K562 (cell line): ENCODE measurements around the gene ST7. TPM values are rescaled to one million over a fixed set of nuclear protein-coding genes. Genes with fewer than 3 reads are reported as not detected.
A peak's percentile ranks its signal among the peaks of the same experiment; 100 is the strongest.

Experiments used
- ATAC-seq: fragments of 200-7000 bp; cut with Tn5 transposase; 3 replicates; pipeline ENCODE4 v1.9.1; 2020; ENCODE audit warnings: moderate library complexity
- BruUV-seq: library from RNA; stranded (reverse); fragments of 400-500 nt; replicated peaks from 2 replicates; lab custom pipeline; 2021; lab: Mats Ljungman, UMichigan
- CTCF ChIA-PET: fragments of 300-600 bp; formaldehyde crosslinking; extraction: SDS; loops from one replicate; lab custom pipeline; 2021; ENCODE audit warnings: low intra/inter-chr PET ratio; lab: Yijun Ruan, JAX
- POLR2A ChIA-PET: fragments of 300-600, 350-650 bp; sonication (Branson Sonifier 250); formaldehyde crosslinking; extraction: SDS; loops from one replicate; lab custom pipeline; 2021; ENCODE audit warnings: antibody characterized with exemption, inconsistent platforms; lab: Yijun Ruan, JAX
- DNase-seq, 4 experiments: peaks; one replicate each; pipeline versions ENCODE4 v3.0.0 to v3.0.0-alpha.2; 2011 to 2018; ENCODE audit warnings: low spot score in 3 of 4, mixed read lengths in 3 of 4; ENCODE audit errors: extremely low read depth in 1 of 4
- FAIRE-seq: peaks from 2 replicates; lab custom pipeline; 2011; peaks lifted over from hg19 to GRCh38; lab: Jason Lieb, UNC
- H2AFZ ChIP-seq: 2 replicates; pipeline ENCODE4 v1.6.0; 2011; ENCODE audit warnings: low read depth, low read length, control low read depth, inconsistent platforms
- H3K27ac ChIP-seq: fragments of 200-600 bp; 3 replicates; pipeline ENCODE4 v1.8.0; 2011; ENCODE audit warnings: low read depth, mild to moderate bottlenecking, control low read depth, inconsistent platforms, low read length, moderate library complexity, mixed read lengths; ENCODE audit errors: extremely low read depth
- H3K27me3 ChIP-seq, 2 experiments: fragments of 300-600 bp in 1 of 2; 2 replicates in 1 of 2; 3 replicates in 1 of 2; pipeline versions ENCODE4 v1.6.0 to v1.8.0; 2011; ENCODE audit warnings: inconsistent platforms in 2 of 2, low read length in 2 of 2, mild to moderate bottlenecking in 1 of 2, mixed read lengths in 1 of 2, moderate library complexity in 1 of 2; ENCODE audit not compliant: control insufficient read depth in 2 of 2, insufficient read depth in 2 of 2
- H3K36me3 ChIP-seq: fragments of 300-600 bp; 3 replicates; pipeline ENCODE4 v1.8.0; 2011; ENCODE audit warnings: mild to moderate bottlenecking, low read length, inconsistent platforms; ENCODE audit not compliant: control insufficient read depth, insufficient read depth
- H3K4me1 ChIP-seq, 2 experiments: fragments of 200-600 bp in 1 of 2; replicated peaks in 1 of 2; 2 replicates in 1 of 2; 3 replicates in 1 of 2; pipeline versions ENCODE4 v1.5.1 to v1.8.0; 2011; ENCODE audit warnings: inconsistent platforms in 2 of 2, low read length in 2 of 2, mild to moderate bottlenecking in 1 of 2, mixed read lengths in 1 of 2, moderate library complexity in 1 of 2; ENCODE audit not compliant: control insufficient read depth in 2 of 2, insufficient read depth in 2 of 2
- H3K4me2 ChIP-seq: 2 replicates; pipeline ENCODE4 v1.6.1; 2011; ENCODE audit warnings: low read length, control low read depth, inconsistent platforms, mixed read lengths; ENCODE audit not compliant: insufficient read depth
- H3K4me3 ChIP-seq: fragments of 200-600 bp; sonication (generic), shearing (Covaris generic); 2 replicates; pipeline ENCODE4 v1.5.1; 2016; ENCODE audit warnings: control low read depth, inconsistent platforms
- H3K79me2 ChIP-seq: fragments of 200-600 bp; 3 replicates; pipeline ENCODE4 v1.8.0; 2011; ENCODE audit warnings: low read length, inconsistent platforms; ENCODE audit not compliant: control insufficient read depth, insufficient read depth
- H3K9ac ChIP-seq, 2 experiments: 2 replicates each; pipeline versions ENCODE4 v1.6.0 to v1.6.1; 2011; ENCODE audit warnings: low read depth in 2 of 2, low read length in 2 of 2, control low read depth in 1 of 2, inconsistent platforms in 1 of 2, mild to moderate bottlenecking in 1 of 2, mixed read lengths in 1 of 2; ENCODE audit not compliant: insufficient read depth in 1 of 2
- H3K9me1 ChIP-seq: one replicate; pipeline ENCODE4 v1.6.0; 2011; ENCODE audit warnings: inconsistent platforms, mild to moderate bottlenecking, low read length, moderate library complexity; ENCODE audit not compliant: control insufficient read depth, insufficient read depth
- H3K9me3 ChIP-seq: replicated peaks from 2 replicates; pipeline ENCODE4 v1.5.1; 2011; ENCODE audit warnings: low read depth, low read length, inconsistent platforms; ENCODE audit not compliant: control insufficient read depth, insufficient read depth
- H4K20me1 ChIP-seq: replicated peaks from 2 replicates; pipeline ENCODE4 v1.6.1; 2011; ENCODE audit warnings: low read length, inconsistent platforms, mixed read lengths; ENCODE audit not compliant: control insufficient read depth, insufficient read depth
- CTCF ChIP-seq, 3 experiments: IDR thresholded peaks in 2 of 3; conservative IDR thresholded peaks in 1 of 3; 2 replicates each; pipeline ENCODE4 v1.5.1; 2011 to 2012; ENCODE audit warnings: low read length in 3 of 3, mild to moderate bottlenecking in 3 of 3, control low read depth in 2 of 3, improper control_type of control experiment in 1 of 3, inconsistent platforms in 1 of 3, low read depth in 1 of 3, mixed read lengths in 1 of 3, moderate library complexity in 1 of 3; ENCODE audit not compliant: insufficient read depth in 2 of 3
- HDAC8 ChIP-seq: fragments of 450-650 bp; IDR thresholded peaks from 2 replicates; pipeline ENCODE4 v1.6.1; 2016; ENCODE audit warnings: mild to moderate bottlenecking, missing genetic modification characterization, moderate library complexity, missing compliant biosample characterization
- KLF10 ChIP-seq: fragments of 250-450 bp; sonication (Bioruptor Pico); IDR thresholded peaks from 2 replicates; pipeline ENCODE4 v1.6.1; 2021; ENCODE audit warnings: matching md5 sums
- SOX6 ChIP-seq: fragments of 450-650 bp; IDR thresholded peaks from 2 replicates; pipeline ENCODE4 v1.6.1; 2014; ENCODE audit warnings: mild to moderate bottlenecking
- THRB ChIP-seq: fragments of 450-650 bp; formaldehyde crosslinking; conservative IDR thresholded peaks from 2 replicates; pipeline ENCODE4 v1.4.0; 2022; ENCODE audit warnings: mild to moderate bottlenecking, missing genetic modification characterization
- XRCC4 ChIP-seq: IDR thresholded peaks from one replicate; pipeline ENCODE4 v1.6.1; 2011; ENCODE audit not compliant: insufficient read depth, insufficient read length; ENCODE audit errors: extremely low read depth
- ZNF316 ChIP-seq: fragments of 450-650 bp; IDR thresholded peaks from 2 replicates; pipeline ENCODE4 v1.6.1; 2016
- ZNF76 ChIP-seq: fragments of 250-450 bp; sonication (Bioruptor Pico); IDR thresholded peaks from 2 replicates; pipeline ENCODE4 v1.4.0; 2020; ENCODE audit warnings: mild to moderate bottlenecking, moderate library complexity, borderline replicate concordance
- ZNF77 ChIP-seq: fragments of 250-450 bp; sonication (Bioruptor Pico); IDR thresholded peaks from 2 replicates; pipeline ENCODE4 v1.5.0; 2020
- WGBS: fragments of 100-300 bp; shearing (Covaris generic); methylation state at CpG from one replicate; pipeline ENCODE4 v1.1.6; 2016; ENCODE audit warnings: low coverage, mixed read lengths; ENCODE audit not compliant: insufficient coverage; ENCODE audit errors: missing lambda C conversion rate; 5-methylcytosine and 5-hydroxymethylcytosine counted together
- in situ Hi-C: fragments of 300-500 bp; cut with MboI; formaldehyde crosslinking; loops from 4 replicates; pipeline ENCODE4 v1.15.0; 2018; ENCODE audit warnings: inconsistent platforms, mixed read lengths
- intact Hi-C: fragments of 100-400 bp; cut with micrococcal nuclease; formaldehyde crosslinking; loops from 2 replicates; pipeline ENCODE4 v1.14.2; 2022
- polyA plus RNA-seq, 8 experiments: library from polyadenylated mRNA; depleted of rRNA in 4 of 8; stranded (reverse) in 5 of 8; unstranded in 3 of 8; fragments of >200 nt; fragmentation: Nextera tagmentation in 2 of 8; fragmentation: Illumina TruSeq in 1 of 8; extraction: Ambion mirVana in 2 of 8; extraction: Trizol in 1 of 8; gene quantifications; 2 replicates each; pipeline versions ENCODE4 v1.2.1 to v1.2.3, GENCODE V29; 2011 to 2014; ENCODE audit warnings: inconsistent platforms in 1 of 8, missing spikeins in 1 of 8
- total RNA-seq, 7 experiments: library from RNA; depleted of rRNA in 6 of 7; stranded (reverse); fragments of >200 nt in 6 of 7; fragmentation: Illumina TruSeq in 2 of 7; extraction: Trizol in 2 of 7; gene quantifications; 2 replicates each; pipeline versions ENCODE4 v1.2.1 to v1.2.3, GENCODE V29; 2011 to 2021; ENCODE audit warnings: low replicate concordance in 1 of 7

The ST7 gene
- total and polyA plus RNA-seq, 9 of the 15 experiments (the other 6 are each of a cell fraction or from before 2014, with no cell fraction given): 23.9 to 56.3 (median 36.9) TPM

- no peak for FAIRE-seq
- Histone ChIP-seq H3K27me3 (peaks cover 15 to 31% of the 10 kb centered on the region in 2 experiments; a peak in 4 of 5 replicates), H3K9me1 (no peaks in the 10 kb centered on the region), H3K9me3 (no peaks in the 10 kb centered on the region), H3K4me2 (no peak overlapping the region), H3K4me1 (peaks cover 3% of the 10 kb centered on the region in 2 experiments; a peak in 2 of 5 replicates), H3K36me3 (no peaks in the 10 kb centered on the region), H3K4me3 (no peak overlapping the region), H3K79me2 (no peaks in the 10 kb centered on the region), H3K9ac (no peak overlapping the region), H3K27ac (no peak overlapping the region), H2AFZ (0 out of 2 replicates have a peak overlapping the region, but pooled peaks have one; percentile 10), H4K20me1 (no peaks in the 10 kb centered on the region)
- CTCF ChIA-PET: no interaction called here
- TF ChIP-seq ZNF316 (peak; percentile 22; the same call in 1 of the 2 replicates), KLF10 (CRISPR knock-in tag) (no peak), HDAC8 (tag) (no peak), THRB (CRISPR knock-in tag) (no peak), ZNF77 (no peak), ZNF76 (CRISPR knock-in tag) (no peak), CTCF (IDR thresholded peaks at IDR 0.05 in 2 of 3, conservative IDR thresholded peaks at IDR 0.05 in 1 of 3; ENCODE audit: insufficient read depth in 2 of 3, low read depth in 1 of 3, low read length in 3 of 3) (0 out of 6 replicates have a peak, but pooled peaks of 1 of the 3 experiments have one; percentile 5), XRCC4 (no peak), SOX6 (no peak)
- in situ Hi-C loops (no loop called here), intact Hi-C loops (no loop called here)
- BruUV-seq: no TSS peak
- 8% methylated on average over 10 of the region's 10 CpGs for WGBS
- POLR2A ChIA-PET: interaction anchor here (1.1 kb wide), 1 partner anchor 12 kb away, joined by 4 read pairs; no protein-coding TSS in a partner anchor
- ATAC-seq: peak; percentile 39; the same call in 2 of the 3 replicates
- DNase-seq: no peak
Observed at GRCh38 chr7:117278040-117278439, 324.7 kb downstream of the ST7 start.
